GM19193 (cell line): ENCODE results near the gene PTDSS2.

ENCODE experiments used
- POLR2A ChIP-seq: IDR thresholded peaks from 4 replicates; pipeline ENCODE4 v1.6.1; 2011; ENCODE audit not compliant: insufficient read depth, insufficient read length; ENCODE audit errors: extremely low read depth

Gene PTDSS2

GRCh38 chr11:452916-453527, 2.9 kb downstream of the PTDSS2 start:
- TF ChIP-seq POLR2A, result no peak

- no peak for TF ChIP-seq POLR2A
Measured at GRCh38 chr11:453564-453963, 3.5 kb downstream of the PTDSS2 start.

- no peak for TF ChIP-seq POLR2A
Measured at GRCh38 chr11:454043-454442, 4.0 kb downstream of the PTDSS2 start.

- TF ChIP-seq POLR2A, result no peak
Measured at GRCh38 chr11:454801-455565, 4.9 kb downstream of the PTDSS2 start.

- no peak for TF ChIP-seq POLR2A
Measured at GRCh38 chr11:455566-456147, 5.6 kb downstream of the PTDSS2 start.

- no peak for TF ChIP-seq POLR2A
Measured at GRCh38 chr11:456533-456932, 6.5 kb downstream of the PTDSS2 start.

- TF ChIP-seq POLR2A, result no peak
Measured at GRCh38 chr11:457111-457760, 7.2 kb downstream of the PTDSS2 start.

GRCh38 chr11:459511-460220, 9.6 kb downstream of the PTDSS2 start:
- peak; percentile 10 for TF ChIP-seq POLR2A

- no peak for TF ChIP-seq POLR2A
Measured at GRCh38 chr11:460331-461199, 10.5 kb downstream of the PTDSS2 start.

GRCh38 chr11:461626-462025, 11.5 kb downstream of the PTDSS2 start:
- no peak for TF ChIP-seq POLR2A

GRCh38 chr11:462107-462890, 12.2 kb downstream of the PTDSS2 start:
- no peak for TF ChIP-seq POLR2A

GRCh38 chr11:464316-464715, 14.2 kb downstream of the PTDSS2 start:
- TF ChIP-seq POLR2A, result no peak

- no peak for TF ChIP-seq POLR2A
Measured at GRCh38 chr11:465896-466530, 15.9 kb downstream of the PTDSS2 start.
